SK-MEL-5 (cell line): ENCODE measurements around the gene TPM1. TPM values are rescaled to one million over a fixed set of nuclear protein-coding genes. Genes with fewer than 3 reads are reported as not detected.
"Not testable (repeated sequence)": the region's sequence is repeated elsewhere in the genome, so short reads cannot be mapped to it uniquely, and the experiment has no call there.

Source experiments
- DNase-seq: peaks from one replicate; pipeline ENCODE4 v3.0.0-alpha.2; 2016; ENCODE audit warnings: low read depth, low spot score
- in situ Hi-C: cut with HindIII; loops from 2 replicates; pipeline ENCODE4 v1.10.0; 2016; ENCODE audit warnings: low sequenced_read_pairs, high pct_unique_total_duplicates, low pct_unique_long_range_greater_than_20kb
- total RNA-seq: library from RNA; depleted of rRNA; stranded (reverse); fragments of >200 nt; shearing (Covaris generic); gene quantifications from 2 replicates; pipeline ENCODE4 v1.2.3, GENCODE V29; 2014; rRNA removed

The TPM1 gene
- total RNA-seq, 1 experiment from 2014 or later: 29.8 TPM

DNA sequence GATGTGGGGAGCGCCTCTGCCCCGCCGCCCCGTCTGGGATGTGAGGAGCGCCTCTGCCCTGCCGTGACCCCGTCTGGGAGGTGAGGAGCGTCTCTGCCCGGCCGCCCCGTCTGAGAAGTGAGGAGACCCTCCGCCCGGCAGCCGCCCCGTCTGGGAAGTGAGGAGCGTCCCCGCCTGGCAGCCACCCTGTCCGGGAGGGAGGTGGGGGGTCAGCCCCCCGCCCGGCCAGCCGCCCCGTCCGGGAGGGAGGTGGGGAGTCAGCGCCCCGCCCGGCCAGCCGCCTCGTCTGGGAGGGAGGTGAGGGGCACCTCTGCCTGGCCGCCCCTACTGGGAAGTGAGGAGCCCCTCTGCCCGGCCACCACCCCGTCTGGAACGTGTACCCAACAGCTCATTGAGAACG is 56.4 kb downstream of the TPM1 start:
- DNase-seq, in situ Hi-C loops: not testable (repeated sequence)

DNA sequence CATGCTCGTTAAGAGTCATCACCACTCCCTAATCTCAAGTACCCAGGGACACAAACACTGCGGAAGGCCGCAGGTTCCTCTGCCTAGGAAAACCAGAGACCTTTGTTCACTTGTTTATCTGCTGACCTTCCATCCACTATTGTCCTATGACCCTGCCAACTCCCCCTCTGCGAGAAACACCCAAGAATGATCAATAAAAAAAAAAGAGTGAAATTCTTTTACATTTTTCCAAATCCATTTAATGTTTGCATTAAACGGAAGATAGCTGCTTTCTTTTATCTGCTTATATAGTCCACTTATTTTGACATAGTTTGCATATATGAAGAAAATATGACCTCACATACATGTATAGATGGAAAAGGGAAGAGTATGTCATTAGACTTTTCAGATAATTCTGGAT is 57.0 kb downstream of the TPM1 start:
- DNase-seq, in situ Hi-C loops: not testable (repeated sequence)

DNA sequence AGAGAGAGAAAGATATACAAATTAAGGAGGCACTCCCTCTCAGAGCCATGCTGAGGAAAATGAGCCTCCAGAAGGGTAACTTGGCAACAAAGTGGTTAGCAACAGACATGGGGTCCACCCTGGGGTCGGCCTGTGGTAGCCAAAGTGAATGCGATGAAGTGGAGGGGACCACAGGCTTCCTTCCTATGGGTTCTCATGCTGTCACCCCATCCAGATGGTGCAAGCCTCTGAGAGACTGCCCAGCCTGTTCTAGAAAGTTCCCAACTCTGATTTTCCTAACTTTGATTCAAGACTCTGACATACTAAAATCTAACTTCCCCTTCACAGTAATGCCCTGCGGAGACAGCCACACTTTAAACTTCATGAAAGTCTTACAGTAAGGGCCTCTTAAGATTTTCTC is 60.9 kb downstream of the TPM1 start:
- no peak for DNase-seq
- in situ Hi-C loops: no loop called here

DNA sequence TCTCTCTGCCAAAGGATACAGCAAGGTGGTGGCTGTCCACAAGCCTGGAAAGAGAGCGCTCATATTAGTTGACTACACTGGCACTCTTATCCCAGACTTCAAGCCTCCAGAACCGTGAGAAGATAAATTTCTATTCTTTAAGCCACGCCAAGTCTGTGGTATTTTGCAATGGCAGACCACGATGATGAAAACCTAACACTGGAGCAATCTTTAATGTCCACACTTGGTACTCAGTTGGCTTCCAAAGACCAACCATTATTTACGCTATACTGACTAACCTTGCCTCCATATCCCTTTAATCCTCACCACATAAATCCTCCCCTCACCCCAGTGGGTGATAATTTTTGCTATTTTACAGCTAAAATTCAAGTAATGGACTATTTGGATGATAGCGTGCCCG is 62.2 kb downstream of the TPM1 start:
- in situ Hi-C loops: no loop called here
- DNase-seq: no peak

DNA sequence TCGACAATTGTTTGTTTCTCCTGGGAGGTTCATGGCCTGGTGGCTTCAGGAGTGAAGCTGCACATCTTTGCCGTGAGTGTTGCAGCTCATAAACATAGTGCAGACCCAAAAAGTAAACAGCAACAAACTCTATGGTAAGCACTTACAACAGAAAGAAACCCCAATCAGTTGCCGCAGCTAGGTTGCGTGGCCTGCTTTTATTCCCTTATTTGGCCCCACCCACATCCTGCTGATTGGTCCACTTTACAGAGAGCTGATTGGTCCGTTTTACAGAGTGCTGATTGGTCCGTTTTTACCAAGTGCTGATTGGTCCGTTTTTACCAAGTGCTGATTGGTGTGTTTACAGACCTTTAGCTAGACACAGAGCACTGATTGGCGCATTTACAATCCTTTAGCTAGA is 62.8 kb downstream of the TPM1 start:
- in situ Hi-C loops, DNase-seq: not testable (repeated sequence)

DNA sequence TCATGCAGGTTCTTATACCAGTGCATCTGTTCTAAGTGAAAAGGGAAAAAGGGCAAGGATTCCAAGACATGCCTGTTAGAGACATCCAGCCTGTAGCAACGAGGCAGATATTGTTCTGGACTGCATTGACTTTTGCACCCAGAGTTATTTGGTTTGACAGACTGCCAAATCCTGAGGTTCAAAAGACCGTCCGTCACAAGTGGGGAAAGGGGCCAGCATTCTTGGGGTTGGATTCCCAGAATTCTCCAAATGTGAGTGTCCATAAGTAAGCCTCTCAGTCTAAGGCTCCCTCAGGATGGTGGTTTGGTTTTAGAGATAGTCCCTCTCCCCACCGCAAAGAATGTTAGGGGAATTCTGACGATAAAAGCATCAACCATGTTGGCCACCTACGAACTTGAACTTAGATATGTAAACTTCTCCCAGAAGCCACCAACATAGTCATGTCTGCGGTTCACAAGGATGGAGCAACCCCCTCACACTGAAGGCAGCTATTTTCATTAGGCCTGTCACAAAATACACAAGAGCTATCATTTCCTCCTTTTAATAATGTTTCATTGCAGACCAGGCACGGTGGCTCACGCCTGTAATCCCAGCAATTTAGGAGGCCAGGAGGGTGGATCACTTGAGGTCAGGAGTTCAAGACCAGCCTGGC is 65.5 kb downstream of the TPM1 start:
- no peak for DNase-seq
- in situ Hi-C loops: no loop called here

DNA sequence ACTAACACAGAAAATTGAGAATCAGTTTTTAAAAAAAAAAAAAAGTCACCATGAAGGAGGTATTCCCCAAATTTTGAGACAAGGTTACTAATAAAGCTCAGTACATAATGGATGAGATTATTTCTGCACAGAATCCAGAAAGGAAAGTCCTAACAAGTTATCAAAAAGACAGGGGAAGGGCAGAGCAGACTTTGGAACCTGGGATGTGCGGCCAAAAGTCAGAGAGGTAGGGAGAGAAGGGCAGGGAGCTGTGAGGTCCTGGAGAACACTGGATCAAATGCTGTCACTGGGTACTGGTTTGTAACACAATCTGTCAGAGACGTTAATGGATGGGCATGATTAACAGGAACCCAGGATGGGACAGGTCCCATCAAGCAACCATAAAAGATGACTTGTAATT is 67.0 kb downstream of the TPM1 start:
- DNase-seq: no peak
- in situ Hi-C loops: no loop called here

DNA sequence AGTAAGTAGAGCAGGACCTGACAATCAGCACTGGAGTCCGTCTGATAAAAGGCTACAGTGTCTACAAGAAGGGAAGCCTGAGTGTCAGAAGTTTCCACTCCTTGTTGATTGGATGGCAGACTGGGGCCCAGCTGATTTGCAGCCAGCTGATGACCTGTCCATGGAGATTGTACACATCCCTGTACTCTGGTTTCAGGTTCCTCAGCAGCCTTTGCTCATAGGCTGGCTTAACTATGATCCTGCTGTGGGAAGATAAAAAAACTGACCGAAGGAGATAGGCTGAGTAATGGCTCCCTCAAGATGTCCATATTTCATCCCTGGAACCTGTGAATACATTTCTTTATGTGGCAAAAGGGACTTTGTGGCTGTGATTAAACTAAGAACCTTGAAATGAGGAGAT is 67.4 kb downstream of the TPM1 start:
- in situ Hi-C loops: no loop called here
- no peak for DNase-seq

DNA sequence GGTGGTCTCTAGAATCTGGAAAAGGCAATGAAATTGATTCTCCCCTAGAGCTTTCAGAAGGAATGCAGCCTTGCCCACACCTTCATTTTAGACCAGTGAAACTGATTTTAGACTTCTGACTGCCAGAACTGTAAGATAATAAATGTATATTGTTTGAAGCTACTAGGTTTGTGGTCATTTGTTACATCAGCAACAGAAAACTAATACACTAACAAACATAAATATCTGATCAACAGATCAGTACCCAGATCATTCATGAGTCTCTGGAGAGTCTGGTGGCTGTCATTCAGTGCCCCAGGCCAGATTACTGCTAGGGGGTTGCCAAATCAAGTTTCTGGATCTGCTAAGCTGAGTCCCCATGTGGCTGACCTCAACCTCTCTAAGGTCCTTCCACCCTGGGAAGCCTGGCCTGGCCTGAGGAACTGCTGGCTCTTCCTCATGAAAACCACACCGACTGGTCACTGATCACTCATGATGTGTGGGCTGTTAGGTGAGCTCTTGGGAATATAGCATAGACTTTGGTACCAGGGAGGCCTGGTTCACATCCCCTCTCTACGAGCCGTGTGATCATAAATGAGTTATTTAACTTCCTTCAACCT is 68.0 kb downstream of the TPM1 start:
- in situ Hi-C loops: no loop called here
- DNase-seq: no peak

DNA sequence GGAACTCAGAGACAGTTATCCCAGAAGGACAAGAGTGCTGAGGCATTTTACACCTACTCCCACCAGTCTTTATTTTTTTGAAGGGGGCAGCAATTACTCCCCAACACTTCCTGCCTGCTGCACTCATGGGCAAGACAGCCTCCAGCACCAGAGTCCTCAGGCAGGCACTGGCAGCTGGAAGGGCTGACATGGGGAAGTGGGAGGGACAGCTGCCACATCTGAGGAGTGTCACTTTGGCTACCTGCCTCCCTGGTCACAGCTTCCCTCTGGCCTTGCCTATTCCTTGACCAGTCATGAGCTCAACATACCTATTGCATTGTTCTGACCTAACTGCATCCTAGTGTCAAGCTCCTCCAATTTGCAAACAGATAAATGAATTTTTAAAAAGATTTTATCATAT is 68.9 kb downstream of the TPM1 start:
- in situ Hi-C loops: no loop called here
- no peak for DNase-seq

DNA sequence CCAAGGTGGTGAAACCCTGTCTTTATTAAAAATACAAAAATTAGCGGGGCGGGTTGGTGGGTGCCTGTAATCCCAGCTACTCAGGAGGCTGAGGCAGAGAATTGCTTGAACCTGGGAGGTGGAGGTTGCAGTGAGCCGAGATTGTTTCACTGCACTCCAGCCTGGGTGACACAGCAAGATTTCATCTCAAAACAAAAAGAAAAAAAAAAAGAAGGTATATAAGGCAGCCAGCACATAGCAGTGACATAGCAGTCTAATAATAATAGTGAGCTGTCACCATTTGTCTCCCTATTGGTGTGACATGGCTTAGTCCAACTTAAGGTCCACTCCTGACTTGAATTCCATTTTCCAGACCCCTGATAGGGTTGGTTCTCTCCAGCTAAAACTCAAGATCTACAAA is 70.3 kb downstream of the TPM1 start:
- in situ Hi-C loops: no loop called here

DNA sequence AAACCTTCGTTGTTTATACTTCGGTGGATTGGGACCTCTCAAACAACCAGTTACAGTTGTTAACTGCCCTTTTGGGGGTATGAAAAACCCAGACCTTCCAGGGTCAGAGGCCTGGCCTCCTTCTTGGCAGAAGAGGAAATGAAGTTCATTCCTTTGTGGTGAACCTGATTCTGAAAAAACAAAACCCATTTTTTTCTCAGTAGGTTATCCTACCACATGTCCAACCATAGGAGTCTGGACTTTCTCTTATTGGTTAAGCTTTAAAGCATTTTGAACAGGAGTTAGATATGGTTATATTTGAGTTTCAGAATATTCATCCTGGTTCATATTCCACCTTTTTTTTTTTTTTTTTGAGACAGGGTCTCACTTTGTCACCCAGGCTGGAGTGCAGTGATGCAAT is 71.9 kb downstream of the TPM1 start:
- no peak for DNase-seq
- in situ Hi-C loops: no loop called here

More for the DNA sequence above, 70.3 kb downstream of the TPM1 start:
- no peak for DNase-seq

Other genes starting within 250 kb of the TPM1 start
- gene LACTB, start 79.1 kb downstream of the TPM1 start, total RNA-seq: 13.7 and 16.4 TPM in 2 replicates
- gene RPS27L, start 114.7 kb downstream of the TPM1 start, total RNA-seq: 362 and 373 TPM in 2 replicates
- 26.2 and 28.6 TPM in 2 replicates for gene RAB8B, start 146.9 kb downstream of the TPM1 start, total RNA-seq
- 16.2 and 17.0 TPM in 2 replicates for gene APH1B, start 234.9 kb downstream of the TPM1 start, total RNA-seq